HepG2 (cell line): ENCODE data around the gene MPHOSPH8. TPM values are rescaled to one million over a fixed set of nuclear protein-coding genes. Genes with fewer than 3 reads are reported as not detected.

Experiments used
- ARID5B ChIP-seq: IDR thresholded peaks from 2 replicates; pipeline ENCODE4 v1.4.0; 2020; ENCODE audit warnings: mild to moderate bottlenecking, missing genetic modification reagents
- CHD2 ChIP-seq: IDR thresholded peaks from 2 replicates; pipeline ENCODE4 v1.6.1; 2011; ENCODE audit warnings: low read depth, low read length, improper control_type of control experiment
- CTCF ChIP-seq: sonication (generic); formaldehyde crosslinking; IDR thresholded peaks from 2 replicates; pipeline ENCODE4 v1.5.0; 2020; ENCODE audit warnings: mild to moderate bottlenecking, missing genetic modification reagents, moderate library complexity
- ELK4 ChIP-seq: sonication (generic); formaldehyde crosslinking; IDR thresholded peaks from 2 replicates; pipeline ENCODE4 v1.9.0; 2021; ENCODE audit warnings: missing genetic modification reagents, borderline replicate concordance
- FOXP1 ChIP-seq, 2 experiments: fragments of 450-650 bp in 1 of 2; IDR thresholded peaks; 2 replicates each; pipeline ENCODE4 v1.6.1; 2017 to 2018; ENCODE audit warnings: antibody characterized with exemption in 1 of 2
- HNF4G ChIP-seq, 2 experiments: sonication (generic) in 1 of 2; formaldehyde crosslinking in 1 of 2; IDR thresholded peaks; 2 replicates each; pipeline versions ENCODE4 v1.4.0 to v1.6.1; 2011 to 2020; ENCODE audit warnings: borderline replicate concordance in 2 of 2, low read depth in 2 of 2, mild to moderate bottlenecking in 2 of 2, low read length in 1 of 2, missing genetic modification reagents in 1 of 2, moderate library complexity in 1 of 2
- IRF2 ChIP-seq: IDR thresholded peaks from 2 replicates; pipeline ENCODE4 v1.6.1; 2018; ENCODE audit warnings: missing genetic modification reagents, missing compliant biosample characterization
- MED1 ChIP-seq: sonication (generic); formaldehyde crosslinking; IDR thresholded peaks from 2 replicates; pipeline ENCODE4 v1.4.0; 2020; ENCODE audit warnings: missing genetic modification reagents
- RAD21 ChIP-seq: fragments of 450-650 bp; formaldehyde crosslinking; IDR thresholded peaks from 2 replicates; pipeline ENCODE4 v1.5.0; 2020; ENCODE audit warnings: mild to moderate bottlenecking
- RXRB ChIP-seq: IDR thresholded peaks from 2 replicates; pipeline ENCODE4 v1.6.1; 2016; ENCODE audit warnings: borderline replicate concordance, missing genetic modification reagents, missing compliant biosample characterization
- SAP130 ChIP-seq: IDR thresholded peaks from 2 replicates; pipeline ENCODE4 v1.6.1; 2016; ENCODE audit warnings: low read depth
- SOX6 ChIP-seq, 2 experiments: fragments of 450-650 bp in 1 of 2; sonication (generic) in 1 of 2; formaldehyde crosslinking in 1 of 2; IDR thresholded peaks; 2 replicates each; pipeline versions ENCODE4 v1.4.0 to v1.6.1; 2017 to 2020; ENCODE audit warnings: antibody characterized with exemption in 1 of 2, mild to moderate bottlenecking in 1 of 2, missing genetic modification reagents in 1 of 2
- TARDBP ChIP-seq: sonication (generic); formaldehyde crosslinking; IDR thresholded peaks from 2 replicates; pipeline ENCODE4 v1.8.0; 2022; ENCODE audit warnings: mild to moderate bottlenecking, missing genetic modification reagents
- TCF7 ChIP-seq: sonication (generic); IDR thresholded peaks from 2 replicates; pipeline ENCODE4 v1.6.1; 2016; ENCODE audit warnings: antibody characterized with exemption, low read depth
- TMF1 ChIP-seq: sonication (generic); formaldehyde crosslinking; IDR thresholded peaks from 2 replicates; pipeline ENCODE4 v1.8.1; 2022; ENCODE audit warnings: low read depth, missing genetic modification reagents
- ZMYM4 ChIP-seq: sonication (generic); formaldehyde crosslinking; IDR thresholded peaks from 2 replicates; pipeline ENCODE4 v1.8.1; 2023; ENCODE audit warnings: mild to moderate bottlenecking, missing genetic modification reagents
- ZNF124 ChIP-seq: sonication (generic); formaldehyde crosslinking; IDR thresholded peaks from 2 replicates; pipeline ENCODE4 v1.4.0; 2020; ENCODE audit warnings: missing genetic modification reagents
- ZNF136 ChIP-seq: sonication (generic); formaldehyde crosslinking; IDR thresholded peaks from 2 replicates; pipeline ENCODE4 v1.8.1; 2022; ENCODE audit warnings: low read depth, mild to moderate bottlenecking, moderate library complexity, missing genetic modification reagents
- ZNF326 ChIP-seq: sonication (generic); formaldehyde crosslinking; IDR thresholded peaks from 2 replicates; pipeline ENCODE4 v1.4.0; 2020; ENCODE audit warnings: missing genetic modification reagents, borderline replicate concordance
- ZNF362 ChIP-seq: sonication (generic); formaldehyde crosslinking; IDR thresholded peaks from 2 replicates; pipeline ENCODE4 v1.4.0; 2020; ENCODE audit warnings: missing genetic modification reagents, mild to moderate bottlenecking, borderline replicate concordance
- ZNF367 ChIP-seq: sonication (generic); formaldehyde crosslinking; IDR thresholded peaks from 2 replicates; pipeline ENCODE4 v1.4.0; 2020; ENCODE audit warnings: missing genetic modification reagents, borderline replicate concordance
- polyA plus RNA-seq, 8 experiments: library from polyadenylated mRNA; depleted of rRNA in 3 of 8; stranded (reverse) in 7 of 8; unstranded in 1 of 8; fragments of >200 nt; fragmentation: Illumina TruSeq in 4 of 8; extraction: Trizol in 4 of 8; gene quantifications; 2 replicates each; pipeline versions ENCODE4 v1.2.1 to v1.2.3, GENCODE V29; 2011 to 2016; ENCODE audit warnings: low read depth in 4 of 8, missing spikeins in 1 of 8, mixed read lengths in 1 of 8; ENCODE audit not compliant: insufficient read depth in 1 of 8
- total RNA-seq, 5 experiments: library from RNA; depleted of rRNA; stranded (reverse); fragments of >200 nt; fragmentation: Illumina TruSeq; extraction: Trizol; gene quantifications; 2 replicates each; pipeline ENCODE4 v1.2.3, GENCODE V29; 2016; ENCODE audit warnings: low read depth in 1 of 5

The MPHOSPH8 gene
- total and polyA plus RNA-seq, 2 of the 13 experiments (the other 11 are each of a cell fraction or from before 2014, with no cell fraction given) = 17.3 to 20.9 TPM

- TF ChIP-seq ARID5B (CRISPR knock-in tag) (0 out of 2 replicates have a peak, but pooled peaks have one; percentile 45), MED1 (peak; percentile 26; the same call in 1 of the 2 replicates), CTCF (CRISPR knock-in tag) (peak; percentile 79), TMF1 (no peak), FOXP1 (IDR thresholded peaks at IDR 0.05) (no peak), FOXP1 (CRISPR knock-in tag; IDR thresholded peaks at IDR 0.05) (0 out of 2 replicates have a peak, but pooled peaks have one; percentile 25), ZNF326 (CRISPR knock-in tag) (no peak), ZNF362 (CRISPR knock-in tag) (no peak), SOX6 (IDR thresholded peaks at IDR 0.05) (no peak), SOX6 (CRISPR knock-in tag; IDR thresholded peaks at IDR 0.05) (peak; percentile 43; the same call in 1 of the 2 replicates), CHD2 (no peak), ZNF124 (CRISPR knock-in tag) (no peak), IRF2 (0 out of 2 replicates have a peak, but pooled peaks have one; percentile 35), ZNF367 (0 out of 2 replicates have a peak, but pooled peaks have one; percentile 53), TCF7 (peak; percentile 59; the same call in 1 of the 2 replicates), RAD21 (CRISPR knock-in tag) (peak; percentile 64), ELK4 (no peak), ZMYM4 (CRISPR knock-in tag) (peak; percentile 41; the same call in 1 of the 2 replicates), SAP130 (CRISPR knock-in tag) (peak; percentile 51), HNF4G (IDR thresholded peaks at IDR 0.05; ENCODE audit: borderline replicate concordance, low read depth, low read length) (peak; percentile 45; the same call in 1 of the 2 replicates), HNF4G (CRISPR knock-in tag; IDR thresholded peaks at IDR 0.05; ENCODE audit: borderline replicate concordance, low read depth) (no peak), TARDBP (0 out of 2 replicates have a peak, but pooled peaks have one; percentile 36), RXRB (peak; percentile 65), ZNF136 (CRISPR knock-in tag) (no peak)
Observed at GRCh38 chr13:19618977-19619376, 14.5 kb upstream of the MPHOSPH8 start (continued).
